ENCODE results near the gene MCM10.

MCM10 gene

GRCh38 chr10:13167568-13167967, 6.2 kb downstream of the MCM10 start:
- no peak for DNase-seq

DNA sequence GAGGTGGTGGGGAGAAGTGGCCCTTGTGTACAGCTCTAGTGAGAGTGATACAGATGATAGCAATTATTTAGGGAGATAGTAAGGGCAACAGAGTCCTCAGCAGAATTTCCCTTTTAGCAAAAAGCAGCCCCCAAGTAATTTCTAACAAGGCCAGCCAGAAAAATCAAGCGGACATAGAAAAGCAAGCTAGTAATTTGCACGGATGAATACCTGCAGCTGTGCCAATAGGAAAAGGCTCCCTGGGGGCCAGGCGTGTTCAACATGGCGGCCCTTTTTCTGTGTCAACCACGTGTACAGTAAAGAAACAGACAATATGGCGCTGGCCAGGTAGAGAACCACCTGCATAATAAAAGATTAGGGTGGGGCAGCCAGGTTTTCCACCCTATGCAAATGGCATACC, 7.4 kb downstream of the MCM10 start:
- DNase-seq: no peak

DNA sequence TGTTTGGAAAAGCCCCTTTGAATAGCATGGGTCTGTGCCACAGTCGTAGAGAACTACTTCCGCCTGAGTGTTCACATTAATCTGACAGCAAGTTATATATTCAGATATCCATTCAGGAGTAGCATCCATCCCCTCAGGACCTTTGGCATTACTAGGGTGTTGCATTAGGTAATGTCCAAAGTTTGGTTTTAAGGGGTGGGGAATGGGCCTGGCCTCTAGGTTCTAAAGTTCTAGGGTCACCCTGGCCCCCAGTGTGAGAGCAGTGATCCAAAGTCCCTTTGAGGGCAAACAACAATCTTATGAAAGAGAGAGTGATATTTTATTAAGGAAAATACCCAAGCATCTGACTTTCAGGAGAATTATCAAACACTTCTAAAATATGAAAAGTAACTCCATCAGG, 12.3 kb downstream of the MCM10 start:
- no peak for DNase-seq

DNA sequence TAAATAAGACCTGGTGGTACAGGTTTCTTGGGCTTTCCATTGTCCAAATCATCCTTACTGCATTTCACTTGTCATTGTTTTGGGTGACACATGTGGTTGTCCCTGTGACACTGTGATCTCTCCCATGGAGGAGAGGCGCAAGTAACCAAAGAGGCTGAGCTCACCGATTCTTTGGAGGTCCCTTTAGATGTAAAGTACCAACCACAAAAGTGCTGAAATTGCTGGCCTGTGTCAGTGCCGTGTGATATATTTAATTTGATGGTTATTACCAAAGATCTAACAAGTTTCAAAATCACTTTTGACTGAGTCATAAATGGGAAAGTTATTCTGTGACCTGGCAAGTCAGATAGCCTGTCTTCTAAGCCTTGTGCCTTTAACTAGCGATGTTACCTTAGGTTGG, 19.4 kb downstream of the MCM10 start:
- DNase-seq: no peak

DNA sequence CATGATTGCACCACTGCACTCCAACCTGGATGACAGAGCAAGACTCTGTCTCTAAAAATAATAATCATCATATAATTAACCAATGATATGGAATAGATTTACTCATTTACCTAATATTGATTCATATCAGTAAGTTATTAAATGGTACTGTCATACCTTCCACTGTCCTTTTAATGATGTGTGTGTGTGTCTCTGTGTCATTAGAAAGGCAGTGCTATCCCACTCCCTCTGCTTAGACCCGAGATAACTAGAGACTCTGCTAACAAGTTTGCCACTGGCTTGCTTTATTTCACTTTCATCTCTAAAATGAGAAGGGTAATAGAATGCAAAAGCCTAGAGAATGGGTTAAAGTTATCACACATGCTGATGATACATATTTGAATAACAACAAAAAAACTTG, 21.1 kb downstream of the MCM10 start:
- no peak for DNase-seq

DNA sequence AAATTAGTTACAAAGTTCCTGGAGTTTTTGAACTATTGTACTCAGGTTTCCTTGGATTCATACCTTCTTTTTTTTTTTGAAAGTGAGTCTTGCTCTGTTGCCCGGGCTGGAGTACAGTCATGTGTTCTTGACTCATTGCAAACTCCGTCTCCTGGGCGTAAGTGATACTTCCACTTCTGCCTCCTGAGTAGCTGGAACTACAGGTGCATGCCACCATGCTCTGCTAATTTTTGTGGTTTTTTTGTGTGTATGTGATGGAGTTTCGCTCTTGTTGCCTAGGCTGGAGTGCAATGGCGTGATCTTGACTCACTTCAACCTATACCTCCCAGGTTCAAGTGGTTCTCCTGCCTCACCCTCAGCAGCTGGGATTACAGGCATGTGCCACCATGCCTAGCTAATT, 22.3 kb downstream of the MCM10 start:
- DNase-seq: no peak

GRCh38 chr10:13184276-13184675, 22.9 kb downstream of the MCM10 start:
- no peak for DNase-seq

DNA sequence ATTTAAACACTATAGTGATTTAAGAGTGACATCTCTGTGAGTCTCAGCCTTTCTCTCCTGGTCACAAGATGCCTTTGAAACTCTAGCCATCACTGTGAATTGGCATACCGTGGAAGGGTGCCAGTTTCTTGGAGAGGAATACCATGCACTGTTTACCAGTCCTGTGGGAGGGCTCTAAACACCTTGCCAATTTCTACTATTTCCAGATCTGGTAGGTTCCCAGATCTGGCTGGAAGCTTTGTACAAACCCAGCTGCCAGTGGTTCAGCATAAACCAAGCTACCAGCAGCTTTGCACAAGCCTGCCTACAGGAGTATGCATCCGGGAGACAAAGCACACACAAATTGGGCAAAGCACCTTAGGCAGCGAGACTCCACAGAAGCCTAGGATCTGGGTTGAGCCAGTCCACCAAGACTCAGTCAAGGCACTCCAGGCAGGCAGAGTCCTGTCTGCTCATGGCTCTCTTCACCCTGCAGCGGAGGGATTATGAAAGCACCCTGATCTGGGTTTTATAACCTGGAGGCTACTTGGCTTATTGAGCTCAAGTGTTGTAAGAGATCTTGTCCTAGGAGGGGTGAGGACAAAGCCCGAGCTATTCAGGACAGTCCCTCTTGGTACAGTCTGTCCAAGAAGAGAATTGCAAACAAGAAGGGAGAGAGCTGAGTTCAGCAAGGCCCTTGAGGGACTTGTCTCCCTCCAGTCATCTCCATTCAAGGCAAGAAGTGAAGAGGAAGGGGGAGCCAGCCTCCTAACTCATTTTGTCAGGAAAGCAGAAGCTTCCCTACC, 23.6 kb downstream of the MCM10 start:
- DNase-seq: no peak

DNA sequence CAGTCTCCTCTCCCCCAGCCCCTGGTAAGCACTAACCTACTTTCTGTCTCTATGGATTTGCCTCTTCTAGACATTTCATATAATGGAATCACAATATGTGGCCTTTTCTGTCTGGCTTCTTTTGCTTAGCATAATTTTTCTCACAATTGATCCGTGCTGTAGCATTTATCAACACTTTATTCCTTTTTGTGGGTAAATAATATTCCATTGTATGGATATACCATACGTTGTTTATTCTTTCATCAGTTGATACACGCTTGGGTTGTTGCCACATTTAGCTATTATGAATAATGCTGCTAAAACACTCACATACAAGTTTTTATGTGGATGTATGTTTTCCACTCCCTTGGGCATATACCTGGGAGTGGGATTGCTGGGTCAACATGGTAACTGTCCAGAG, 25.8 kb downstream of the MCM10 start:
- no peak for DNase-seq

DNA sequence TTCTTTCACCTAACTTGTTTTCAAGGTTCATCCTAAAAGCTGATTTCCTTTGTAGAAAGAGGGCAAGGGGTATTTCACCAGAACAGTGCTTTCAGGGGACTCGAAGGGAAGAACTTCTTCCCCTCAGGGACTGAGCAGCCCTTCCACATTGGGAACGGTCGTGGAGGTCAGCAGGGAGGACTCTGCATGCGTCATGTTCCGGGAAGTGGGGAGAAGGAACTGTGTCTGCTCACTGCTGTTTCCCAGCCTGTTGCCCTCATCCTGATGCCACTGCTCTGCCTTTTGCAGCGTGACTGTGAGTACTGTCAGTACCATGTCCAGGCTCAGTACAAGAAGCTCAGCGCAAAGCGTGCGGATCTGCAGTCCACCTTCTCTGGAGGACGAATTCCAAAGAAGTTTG, 27.2 kb downstream of the MCM10 start:
- no peak for DNase-seq

DNA sequence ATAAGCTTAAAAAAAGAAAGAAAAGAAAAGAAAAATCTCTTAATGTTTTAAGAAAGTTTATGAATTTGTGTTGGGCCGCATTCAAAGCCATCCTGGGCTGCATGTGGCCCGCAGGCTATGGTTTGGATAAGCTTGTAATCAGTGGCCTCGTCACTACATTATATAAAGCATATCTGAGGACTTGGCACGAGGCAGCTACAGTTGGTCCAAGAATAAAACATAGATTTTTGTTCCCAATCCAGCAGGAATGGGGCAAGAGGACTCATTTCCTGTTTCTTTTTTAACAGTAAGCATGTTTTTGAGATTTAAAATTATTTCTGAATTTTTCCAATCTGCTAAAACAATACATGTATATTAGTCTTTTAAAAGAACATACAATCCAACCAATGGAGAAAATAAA, 28.6 kb downstream of the MCM10 start:
- no peak for DNase-seq

DNA sequence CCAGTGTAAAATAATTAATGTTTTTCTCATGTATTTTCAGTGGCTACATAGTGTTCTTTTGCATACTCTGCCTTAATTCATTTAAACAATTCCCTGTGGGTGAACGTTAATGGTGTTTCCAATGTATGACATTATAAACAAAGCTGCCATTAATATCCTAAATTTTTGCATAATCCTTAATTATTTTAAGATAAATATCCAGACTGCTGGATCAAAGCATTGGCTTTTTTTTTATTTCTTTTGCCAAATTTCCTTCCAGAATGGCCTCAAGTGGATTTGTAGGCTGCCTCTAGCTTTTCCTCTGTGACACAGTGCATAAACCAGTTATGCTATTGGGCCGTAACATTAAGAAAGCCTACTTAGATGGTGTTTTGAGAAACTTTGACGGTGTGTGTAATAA, 29.5 kb downstream of the MCM10 start:
- no peak for DNase-seq

GRCh38 chr10:13191362-13191761, 30.0 kb downstream of the MCM10 start:
- DNase-seq: no peak

GRCh38 chr10:13193637-13194036, 32.3 kb downstream of the MCM10 start:
- DNase-seq: no peak

DNA sequence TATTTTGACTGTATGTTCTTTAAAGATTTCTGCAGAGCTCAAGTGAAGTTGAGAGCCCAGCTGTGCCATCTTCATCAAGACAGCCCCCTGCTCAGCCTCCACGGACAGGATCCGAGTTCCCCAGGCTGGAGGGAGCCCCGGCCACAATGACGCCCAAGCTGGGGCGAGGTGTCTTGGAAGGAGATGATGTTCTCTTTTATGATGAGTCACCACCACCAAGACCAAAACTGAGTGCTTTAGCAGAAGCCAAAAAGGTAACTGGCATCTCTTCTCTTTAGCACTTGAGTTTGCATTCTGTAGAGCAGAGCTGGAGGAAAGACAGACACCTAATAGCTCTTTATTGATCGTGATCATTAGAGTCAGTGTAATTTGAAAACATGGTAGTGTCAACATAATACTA, 33.7 kb downstream of the MCM10 start:
- no peak for DNase-seq

GRCh38 chr10:13201132-13201531, 39.8 kb downstream of the MCM10 start:
- no peak for DNase-seq

DNA sequence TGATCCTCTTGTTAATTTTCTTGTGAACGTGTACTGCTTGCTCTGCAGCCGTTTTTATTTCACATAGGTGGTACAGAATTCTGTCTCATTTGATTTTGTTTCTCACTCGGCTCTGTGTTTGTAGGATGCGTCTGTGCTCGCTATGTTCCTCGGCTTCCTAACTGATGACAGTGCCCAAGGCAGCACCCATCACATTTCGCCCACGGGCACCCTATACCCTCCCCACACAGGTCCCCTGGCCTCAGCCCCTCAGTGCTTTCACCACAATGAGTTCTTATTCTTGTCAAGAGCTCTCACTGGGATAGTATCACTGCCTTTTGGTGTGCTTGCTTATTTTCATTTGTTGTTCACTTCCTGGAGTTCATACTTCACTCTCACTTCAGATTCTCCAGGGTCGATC, 44.7 kb downstream of the MCM10 start:
- DNase-seq: no peak

DNA sequence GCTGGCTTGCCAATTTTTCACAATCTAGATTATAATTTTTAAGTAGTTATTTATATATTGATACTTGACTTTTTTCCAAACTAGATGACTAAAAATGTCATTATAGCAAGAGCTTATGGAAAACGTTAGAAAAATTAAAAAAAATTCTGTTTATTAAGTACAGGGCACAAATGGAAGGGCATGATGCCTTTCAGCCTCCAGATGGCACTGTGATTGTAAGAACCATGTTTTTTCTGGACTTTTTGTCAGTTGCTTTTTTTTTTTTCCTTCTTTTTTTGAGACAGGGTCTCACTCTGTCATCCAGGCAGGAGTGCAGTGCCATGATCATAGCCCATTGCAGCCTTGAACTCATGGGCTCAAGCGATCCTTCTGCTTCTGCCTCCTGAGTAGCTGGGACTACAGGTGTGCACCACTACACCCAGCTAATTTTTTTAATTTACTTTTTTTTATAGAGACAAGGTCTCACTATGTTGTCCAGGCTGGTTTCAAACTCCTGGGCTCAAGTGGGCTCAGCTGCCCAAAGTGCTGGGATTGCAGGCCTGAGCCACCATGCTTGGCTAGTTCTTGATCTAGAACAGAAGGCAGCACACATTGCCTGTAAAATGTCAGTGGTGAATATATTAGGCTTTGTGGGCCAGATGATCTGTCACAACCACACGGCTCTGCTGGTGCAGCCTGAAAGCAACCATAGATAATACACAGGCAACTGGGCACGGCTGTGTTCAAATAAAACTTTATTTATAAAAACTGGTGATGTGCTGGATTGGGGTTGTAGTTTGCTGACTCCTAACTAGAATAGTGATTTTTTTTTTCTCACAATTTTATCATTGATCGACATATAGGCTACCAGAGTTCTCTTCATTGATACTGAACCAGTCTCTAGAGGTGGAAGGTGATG, 45.4 kb downstream of the MCM10 start:
- DNase-seq: no peak

GRCh38 chr10:13213163-13213562, 51.8 kb downstream of the MCM10 start:
- no peak for DNase-seq

DNA sequence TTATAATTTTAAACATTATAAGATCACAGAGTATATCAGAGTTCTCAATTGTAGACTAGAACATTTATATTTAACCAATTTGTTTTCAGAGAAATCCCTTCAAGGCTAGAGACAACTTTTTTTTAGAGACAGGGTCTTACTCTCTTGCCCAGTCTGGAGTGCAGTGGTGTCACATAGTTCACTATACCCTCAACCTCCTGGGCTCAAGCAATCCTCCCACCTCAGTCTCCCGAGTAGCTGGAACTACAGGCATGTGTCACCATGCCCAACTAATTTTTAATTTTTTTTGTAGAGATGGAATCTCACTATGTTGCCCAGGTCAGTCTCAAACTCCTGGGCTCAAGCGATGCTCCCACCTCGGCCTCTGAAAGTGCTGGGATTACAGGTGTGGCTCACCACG, 57.5 kb downstream of the MCM10 start:
- DNase-seq: no peak

DNA sequence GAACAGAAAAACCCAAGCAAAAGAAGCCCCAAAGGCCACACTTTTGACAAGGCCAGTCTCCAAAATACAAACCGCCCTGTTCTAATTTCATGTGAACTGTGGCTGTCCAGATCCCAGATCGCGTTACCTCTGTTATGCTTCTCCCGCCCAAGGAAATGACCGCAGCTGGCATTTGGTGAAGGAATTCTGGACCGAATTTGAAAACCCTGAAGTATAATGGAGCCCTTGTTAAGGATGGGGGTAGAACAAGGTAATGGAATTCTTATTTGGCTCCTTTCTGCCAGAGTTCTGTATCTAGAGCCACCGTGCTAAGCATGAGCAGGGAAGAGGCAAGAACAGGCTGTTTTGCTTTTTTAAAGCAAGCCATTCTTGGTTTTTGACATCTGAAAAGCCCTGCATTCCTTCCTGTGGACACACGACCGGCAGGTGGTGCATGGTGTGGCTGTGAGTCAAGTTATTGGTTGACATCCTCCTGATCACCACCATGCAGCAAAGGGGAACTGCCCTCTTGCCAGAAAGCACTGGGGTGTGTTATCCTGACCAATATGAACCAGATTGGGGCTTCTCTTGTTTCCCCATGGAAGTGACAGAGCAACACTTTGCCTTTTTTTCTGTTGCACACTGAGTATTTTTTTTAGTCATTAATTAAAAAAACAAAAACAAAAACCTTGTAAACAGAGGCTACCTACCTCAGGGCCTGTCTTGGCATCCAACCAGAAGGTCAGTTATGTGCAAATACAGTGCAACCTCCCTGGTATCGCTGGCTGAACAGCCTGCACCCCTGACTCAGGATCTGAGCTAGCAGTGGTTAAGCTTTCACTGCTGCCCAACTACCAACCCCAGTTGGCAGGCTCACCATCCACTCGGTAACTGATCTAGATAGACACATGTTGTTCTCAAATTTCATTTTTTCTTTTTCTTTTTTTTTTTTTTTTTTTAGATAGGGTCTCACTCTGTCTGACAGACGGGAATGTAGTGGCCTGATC, 58.6 kb downstream of the MCM10 start:
- DNase-seq: no peak

GRCh38 chr10:13221572-13221971, 60.2 kb downstream of the MCM10 start:
- DNase-seq: no peak

- DNase-seq: no peak
These were observed 60.8 kb downstream of the MCM10 start for GRCh38 chr10:13222151-13222550.

All from CD4-positive, alpha-beta T cell treated with Interleukin-17A for 4 hours (primary cell).